Stimulated activated CD4-positive, alpha-beta T cell treated with anti-CD3 and anti-CD28 coated beads, Interleukin-4, amount 100 ng/mL, for 24 hours (primary cell): Measurements from ENCODE around the gene ZNF689.

Experiments
- DNase-seq: peaks from one replicate; pipeline ENCODE4 v3.0.0-alpha.2; 2020

Gene ZNF689

DNA sequence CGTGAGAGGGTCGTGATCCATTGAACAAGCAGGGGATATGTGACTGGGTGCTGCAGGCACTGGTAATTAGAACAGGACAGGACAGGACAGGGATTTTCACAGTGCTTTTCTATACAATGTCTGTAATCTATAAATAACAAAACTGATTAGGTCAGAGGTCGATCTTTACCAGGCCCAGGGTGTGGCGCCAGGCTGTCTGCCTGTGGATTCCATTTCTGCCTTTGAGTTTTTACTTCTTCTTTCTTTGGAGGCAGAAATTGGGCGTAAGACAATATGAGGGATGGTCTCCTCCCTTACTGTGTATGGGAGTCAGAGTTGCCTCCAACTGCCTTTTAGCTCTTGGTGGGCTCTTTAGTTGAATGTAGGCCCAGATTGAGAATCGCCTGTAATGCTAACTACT is 50.5 kb downstream of the ZNF689 start:
- DNase-seq: no peak

DNA sequence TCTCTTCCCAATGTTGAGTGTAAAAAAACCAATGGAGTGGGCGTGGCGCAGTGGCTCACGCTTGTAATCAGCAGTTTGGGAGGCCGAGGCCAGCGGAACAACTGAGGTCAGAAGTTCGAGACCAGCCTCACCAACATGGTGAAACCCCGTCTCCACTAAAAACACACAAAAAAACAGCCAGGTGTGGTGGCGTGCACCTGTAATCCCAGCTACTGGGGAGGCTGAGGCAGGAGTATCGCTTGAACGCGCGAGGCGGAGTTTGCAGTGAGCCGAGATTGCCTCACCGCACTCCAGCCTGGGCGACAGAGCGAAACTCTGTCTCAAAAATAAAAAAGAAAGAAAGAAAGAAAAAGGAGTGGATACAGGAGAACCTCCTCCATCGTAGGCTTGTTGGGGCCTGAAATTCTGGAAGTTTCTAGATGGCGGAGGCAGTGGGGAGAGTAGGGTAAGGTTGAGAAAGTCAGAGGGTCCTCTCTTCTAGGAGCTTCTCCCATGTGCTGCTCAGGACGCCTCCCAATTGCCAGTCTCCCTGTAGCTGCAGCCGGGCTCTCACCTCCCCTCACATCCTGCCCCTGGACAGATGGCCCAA is 51.3 kb downstream of the ZNF689 start:
- no peak for DNase-seq

DNA sequence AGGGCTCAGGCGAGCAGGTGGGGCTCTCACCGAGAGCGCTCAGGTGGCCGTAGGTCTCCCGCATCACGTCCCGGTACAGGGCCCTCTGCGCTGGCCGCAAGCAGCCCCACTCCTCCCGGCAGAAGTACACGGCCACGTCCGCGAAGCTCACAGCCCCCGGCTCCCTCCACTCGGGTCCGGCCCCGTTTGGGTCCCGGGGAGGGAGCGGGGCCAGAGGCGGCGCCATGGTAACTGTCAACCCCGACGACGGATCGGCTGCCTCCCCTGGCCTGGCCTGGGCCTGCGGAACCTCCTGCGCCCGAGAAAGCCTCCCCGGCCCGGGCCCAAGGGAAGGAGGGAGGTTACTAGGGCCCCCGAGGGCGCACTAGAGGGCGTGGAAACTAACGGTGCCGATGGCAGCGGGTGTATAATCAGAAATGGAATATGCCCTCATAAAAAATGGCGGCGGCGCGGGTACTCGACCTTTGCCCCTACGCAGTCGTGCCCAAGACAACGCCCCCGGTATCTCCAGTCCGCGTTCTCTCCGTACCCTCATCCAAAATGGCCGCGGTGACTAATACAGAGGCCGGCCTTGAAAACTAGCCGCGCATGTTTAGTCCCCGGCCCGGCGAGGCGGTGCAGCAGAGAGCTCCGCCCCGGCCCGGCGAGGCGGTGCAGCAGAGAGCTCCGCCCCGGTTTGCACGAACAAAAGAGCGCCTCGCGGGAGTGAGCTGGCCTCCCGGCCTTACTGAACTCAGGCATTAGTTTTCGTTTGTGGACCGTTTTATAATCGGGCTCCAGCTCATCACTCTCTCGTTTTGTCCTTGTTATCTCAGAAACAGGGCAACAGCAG is 52.0 kb downstream of the ZNF689 start, which contains the start of gene ZNF764:
TSS of gene ZNF764 (minus strand) at position 418 of the 832 bp plus-strand sequence. CDS start at position 226, 192 bp downstream.
- peak; percentile 98 for DNase-seq

DNA sequence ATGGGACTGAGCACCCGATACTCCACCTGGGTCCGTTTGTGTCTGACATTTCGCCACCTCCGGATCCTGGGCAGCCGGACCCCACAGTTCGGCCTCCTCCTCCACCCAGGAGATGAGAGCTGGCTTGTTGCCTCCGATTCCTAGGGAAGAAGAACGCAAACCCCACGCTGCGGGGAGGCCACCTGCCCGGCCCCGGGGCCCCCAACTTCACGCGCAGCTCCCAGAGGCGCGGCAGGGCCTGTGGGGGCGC is 52.6 kb downstream of the ZNF689 start:
- DNase-seq: no peak

DNA sequence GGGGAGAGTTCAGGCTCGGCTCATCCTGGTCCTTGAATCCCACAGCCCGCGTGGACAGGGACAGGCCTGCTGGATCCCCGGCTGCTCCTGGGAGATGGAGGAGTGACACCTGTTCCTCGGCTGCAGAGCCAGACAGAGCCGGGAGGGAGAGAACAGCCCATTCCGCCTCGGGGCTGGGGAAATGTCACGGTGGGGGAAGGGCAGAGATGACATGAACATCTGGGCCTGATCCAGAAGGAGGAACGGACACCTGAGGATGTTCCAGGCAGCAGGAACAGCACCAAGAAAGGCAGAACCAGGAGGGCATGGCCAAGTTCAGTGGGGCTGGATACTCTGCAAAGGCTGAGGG is 54.1 kb downstream of the ZNF689 start:
- DNase-seq: no peak

DNA sequence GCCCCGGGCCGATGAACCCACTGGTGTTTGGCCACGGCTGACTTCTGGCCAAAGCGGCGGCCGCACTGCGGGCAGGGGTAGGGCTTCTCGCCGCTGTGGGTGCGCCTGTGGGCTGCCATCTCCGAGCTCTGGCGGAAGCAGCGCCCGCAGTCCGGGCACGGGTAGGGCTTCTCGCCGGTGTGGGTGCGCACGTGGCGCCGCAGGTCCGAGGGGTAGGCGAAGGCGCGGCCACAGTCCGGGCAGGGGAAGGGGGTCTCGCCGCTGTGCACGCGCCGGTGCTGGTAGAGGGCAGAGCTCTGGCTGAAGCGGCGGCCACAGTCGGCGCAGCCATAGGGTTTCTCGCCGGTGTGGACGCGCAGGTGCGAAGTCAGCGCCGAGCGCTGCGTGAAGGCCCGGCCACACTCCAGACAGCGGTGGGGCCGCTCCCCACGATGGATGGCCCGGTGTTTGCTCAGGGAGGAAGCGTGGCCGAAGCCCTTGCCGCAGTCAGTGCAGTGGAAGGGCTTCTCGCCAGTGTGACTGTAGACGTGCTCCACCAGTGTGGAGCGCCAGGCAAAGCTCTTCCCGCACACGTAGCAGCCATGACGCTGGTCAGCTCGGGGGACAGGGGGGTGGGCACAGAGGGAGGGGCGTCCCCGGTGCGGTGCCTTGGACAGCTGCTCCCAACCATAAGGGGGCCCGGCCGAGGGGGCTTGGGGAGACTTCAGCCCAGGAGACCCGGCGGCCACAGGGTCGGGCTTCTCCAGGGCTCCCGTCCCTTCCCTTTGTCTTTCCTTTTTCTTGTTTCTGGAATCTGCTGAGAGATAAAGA is 54.7 kb downstream of the ZNF689 start:
- DNase-seq: no peak

DNA sequence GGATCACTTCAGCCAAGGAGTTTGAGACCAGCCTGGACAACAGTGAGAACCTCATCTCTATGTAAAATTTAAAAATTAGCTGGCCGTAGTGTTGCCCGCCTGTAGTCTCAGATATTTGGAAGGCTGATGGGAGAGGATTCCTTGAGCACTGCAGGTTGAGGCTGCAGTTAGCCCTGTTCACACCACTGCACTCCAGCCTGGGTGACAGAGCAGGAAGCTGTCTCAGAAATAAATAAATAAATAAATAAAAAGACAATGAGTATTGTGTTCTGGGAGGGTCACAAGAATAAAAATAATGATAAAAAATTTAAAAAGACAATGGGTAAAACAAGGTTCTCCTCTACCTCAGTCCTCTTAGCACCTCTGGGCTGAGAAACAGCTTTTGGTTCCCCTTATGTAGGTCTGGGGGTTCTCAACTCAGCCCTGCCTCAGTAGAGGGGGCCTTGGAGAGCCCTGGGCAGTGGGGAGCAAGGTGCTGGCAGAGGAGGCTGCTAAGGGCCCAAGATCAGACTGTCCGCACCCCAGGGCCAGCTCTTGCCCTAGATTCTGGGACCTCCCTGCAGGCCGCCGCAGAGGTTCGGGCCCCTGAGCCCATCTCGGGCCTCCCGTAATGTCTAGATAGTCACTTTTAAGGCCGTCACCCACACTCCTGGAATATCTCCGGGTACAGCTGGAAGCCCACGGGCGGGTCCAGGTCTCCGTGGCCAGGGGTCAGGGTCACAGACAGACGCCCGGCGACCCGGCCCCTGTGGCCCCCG is 55.5 kb downstream of the ZNF689 start:
- DNase-seq: no peak

DNA sequence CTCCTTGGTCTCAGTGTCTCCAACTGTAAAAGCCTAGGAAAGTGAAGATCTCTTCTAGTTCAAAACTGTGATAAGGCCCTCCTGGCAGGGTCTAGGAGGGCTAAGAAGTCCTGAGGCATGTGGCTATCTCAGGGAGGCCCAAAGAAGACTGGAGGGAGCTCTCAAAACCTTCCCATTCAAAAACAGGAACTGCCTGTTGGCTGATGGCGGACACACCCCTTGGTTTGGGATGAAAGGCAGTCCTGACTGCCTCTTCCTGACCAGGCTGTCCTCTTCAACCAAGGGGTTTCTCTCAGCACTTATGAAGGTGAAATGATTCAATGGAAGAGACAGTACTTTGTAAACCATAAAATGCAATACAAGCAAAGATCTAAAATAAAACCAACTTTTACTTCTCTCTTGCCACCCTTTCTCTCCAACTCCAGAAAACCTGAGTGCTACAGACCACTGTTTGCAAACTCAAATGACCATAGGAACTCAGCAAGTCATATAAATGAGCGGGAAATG is 56.7 kb downstream of the ZNF689 start:
- DNase-seq: no peak

DNA sequence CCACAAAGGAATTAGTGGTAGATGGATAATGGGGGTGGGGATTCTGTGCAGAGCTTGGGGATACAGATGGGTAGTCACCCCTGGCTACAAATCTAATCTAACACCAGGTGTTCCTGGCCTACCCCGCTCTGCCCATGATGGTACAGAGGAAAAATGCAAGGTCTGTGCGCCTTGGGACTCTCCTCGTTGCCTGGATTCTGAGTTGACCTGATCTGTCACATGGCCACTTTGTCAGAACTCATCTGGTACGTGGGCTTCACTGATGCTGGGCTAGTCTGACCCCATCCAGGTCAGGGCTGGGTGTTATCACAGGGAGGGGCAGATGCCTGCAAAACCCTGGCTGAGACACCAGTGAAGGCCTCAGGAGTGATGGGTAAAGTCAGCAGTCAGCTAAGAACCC is 57.2 kb downstream of the ZNF689 start:
- DNase-seq: no peak
